ENCODE results near the gene OR10C1.

OR10C1 gene

DNA sequence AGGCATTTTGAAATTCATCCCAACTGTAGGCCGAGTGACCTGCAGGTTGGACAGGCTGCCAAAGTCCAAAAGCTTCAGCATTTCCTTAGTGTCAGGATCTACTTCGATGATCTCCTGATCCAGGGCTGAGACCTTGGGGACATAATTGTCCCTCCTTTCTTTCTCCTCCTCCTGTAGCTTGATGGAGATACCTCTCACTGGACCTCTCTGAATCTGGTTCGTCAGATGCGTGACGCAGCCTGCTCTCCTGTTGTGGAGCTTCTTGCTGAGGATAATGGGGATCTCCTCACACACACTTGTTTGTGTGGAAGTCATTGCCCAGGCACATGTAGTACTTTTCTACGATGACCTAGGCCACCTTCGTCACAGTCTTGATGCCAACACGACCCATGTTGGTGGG lies 50.2 kb downstream of the OR10C1 start:
- no peak for TF ChIP-seq ZNF274 (IDR thresholded peaks at IDR 0.05; ENCODE audit: low read depth, low read length)

GRCh38 chr6:29490055-29490454 lies 50.9 kb downstream of the OR10C1 start:
- no peak for TF ChIP-seq ZNF274 (IDR thresholded peaks at IDR 0.05; ENCODE audit: low read depth, low read length)

More for the DNA sequence above, 50.2 kb downstream of the OR10C1 start:
- H3K4me3 ChIP-seq (ENCODE audit: low read length): no peak overlapping the region

GRCh38 chr6:29490552-29490951 lies 51.4 kb downstream of the OR10C1 start:
- no peak for TF ChIP-seq ZNF274 (IDR thresholded peaks at IDR 0.05; ENCODE audit: low read depth, low read length)
- no peak overlapping the region for H3K4me3 ChIP-seq (ENCODE audit: low read length)

More at GRCh38 chr6:29490055-29490454, 50.9 kb downstream of the OR10C1 start:
- no peak overlapping the region for H3K4me3 ChIP-seq (ENCODE audit: low read length)

All from GM08714 (cell line).